GM18907 (cell line): ENCODE results near the gene SPEG.

Source experiments
- ATAC-seq: cut with Tn5 transposase; IDR thresholded peaks from one replicate; pipeline ENCODE4 v1.9.1; 2021; ENCODE audit warnings: mild to moderate bottlenecking, moderate library complexity; ENCODE audit not compliant: unreplicated experiment

Gene SPEG

GRCh38 chr2:219475278-219475677 is 40.6 kb downstream of the SPEG start:
- no peak for ATAC-seq

GRCh38 chr2:219475697-219476651 is 41.3 kb downstream of the SPEG start:
- ATAC-seq, result no peak

DNA sequence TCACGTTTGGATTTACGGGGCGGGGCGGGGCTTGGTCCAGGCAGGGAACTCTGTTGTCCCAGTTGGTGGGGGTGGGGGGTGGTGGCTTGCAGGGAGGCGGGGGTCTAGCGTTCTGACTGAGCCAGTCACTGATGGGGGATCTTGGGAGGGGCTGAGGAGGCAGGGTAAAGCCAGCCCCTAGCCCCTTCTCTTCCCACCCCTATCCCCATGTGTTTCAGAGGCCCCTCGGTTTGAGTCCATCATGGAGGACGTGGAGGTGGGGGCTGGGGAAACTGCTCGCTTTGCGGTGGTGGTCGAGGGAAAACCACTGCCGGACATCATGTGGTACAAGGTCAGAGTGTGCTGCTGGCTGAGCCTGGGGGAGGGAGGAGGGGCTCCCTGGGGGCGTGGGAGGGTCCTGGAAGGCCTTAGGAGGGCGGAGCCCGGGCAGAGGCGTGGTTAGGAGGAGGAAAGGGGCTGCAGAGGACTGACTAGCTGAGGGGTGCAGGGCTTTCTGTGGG is 42.1 kb downstream of the SPEG start:
- no peak for ATAC-seq

DNA sequence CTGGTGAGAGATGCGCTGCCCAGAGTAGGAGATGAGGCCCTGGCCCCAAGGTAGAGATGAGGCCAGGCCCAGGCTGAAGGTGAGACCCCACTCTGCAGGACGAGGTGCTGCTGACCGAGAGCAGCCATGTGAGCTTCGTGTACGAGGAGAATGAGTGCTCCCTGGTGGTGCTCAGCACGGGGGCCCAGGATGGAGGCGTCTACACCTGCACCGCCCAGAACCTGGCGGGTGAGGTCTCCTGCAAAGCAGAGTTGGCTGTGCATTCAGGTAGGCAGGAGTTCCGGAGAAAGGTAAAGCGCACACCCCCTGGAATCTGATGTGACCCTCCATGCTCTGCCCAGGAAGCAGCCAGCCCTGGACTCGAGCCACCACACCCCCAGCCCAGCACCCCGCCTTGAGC is 42.5 kb downstream of the SPEG start:
- no peak for ATAC-seq

- no peak for ATAC-seq
Measured at GRCh38 chr2:219477815-219478214, 43.2 kb downstream of the SPEG start.

DNA sequence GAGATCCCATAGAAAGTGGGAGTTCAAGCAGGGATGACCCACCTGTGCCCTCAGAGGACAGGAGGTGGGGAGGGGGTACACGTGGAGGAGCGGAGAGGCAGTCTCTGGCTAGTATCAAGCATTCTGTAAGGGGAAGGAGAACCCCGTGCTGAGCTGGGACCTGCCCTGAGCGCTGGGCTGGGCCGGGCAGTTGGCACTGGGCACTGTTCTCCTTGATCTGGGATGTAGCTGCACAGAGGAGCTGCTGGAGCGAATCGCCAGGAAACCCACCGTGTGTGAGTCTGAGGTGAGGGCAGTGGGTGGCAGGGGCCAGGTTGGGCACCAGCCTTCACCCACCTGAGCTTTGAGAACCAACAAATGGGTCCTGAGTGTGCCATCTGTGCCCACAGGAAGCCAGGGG is 44.3 kb downstream of the SPEG start:
- no peak for ATAC-seq

DNA sequence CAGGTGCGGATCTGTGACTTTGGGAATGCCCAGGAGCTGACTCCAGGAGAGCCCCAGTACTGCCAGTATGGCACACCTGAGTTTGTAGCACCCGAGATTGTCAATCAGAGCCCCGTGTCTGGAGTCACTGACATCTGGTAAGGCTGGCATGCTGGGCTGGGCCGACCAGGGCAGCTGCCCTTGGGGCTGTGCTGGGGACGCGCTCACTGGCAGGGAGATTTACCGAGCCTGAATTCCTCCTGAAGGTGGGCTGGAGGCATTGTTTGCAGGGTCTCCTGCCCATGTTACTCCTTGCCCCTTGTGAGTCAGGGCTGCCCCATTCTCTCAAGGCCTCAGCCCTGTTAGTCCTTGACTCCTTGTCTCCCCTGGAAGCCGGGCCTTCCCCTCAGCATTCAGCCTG is 45.4 kb downstream of the SPEG start:
- ATAC-seq, result no peak

DNA sequence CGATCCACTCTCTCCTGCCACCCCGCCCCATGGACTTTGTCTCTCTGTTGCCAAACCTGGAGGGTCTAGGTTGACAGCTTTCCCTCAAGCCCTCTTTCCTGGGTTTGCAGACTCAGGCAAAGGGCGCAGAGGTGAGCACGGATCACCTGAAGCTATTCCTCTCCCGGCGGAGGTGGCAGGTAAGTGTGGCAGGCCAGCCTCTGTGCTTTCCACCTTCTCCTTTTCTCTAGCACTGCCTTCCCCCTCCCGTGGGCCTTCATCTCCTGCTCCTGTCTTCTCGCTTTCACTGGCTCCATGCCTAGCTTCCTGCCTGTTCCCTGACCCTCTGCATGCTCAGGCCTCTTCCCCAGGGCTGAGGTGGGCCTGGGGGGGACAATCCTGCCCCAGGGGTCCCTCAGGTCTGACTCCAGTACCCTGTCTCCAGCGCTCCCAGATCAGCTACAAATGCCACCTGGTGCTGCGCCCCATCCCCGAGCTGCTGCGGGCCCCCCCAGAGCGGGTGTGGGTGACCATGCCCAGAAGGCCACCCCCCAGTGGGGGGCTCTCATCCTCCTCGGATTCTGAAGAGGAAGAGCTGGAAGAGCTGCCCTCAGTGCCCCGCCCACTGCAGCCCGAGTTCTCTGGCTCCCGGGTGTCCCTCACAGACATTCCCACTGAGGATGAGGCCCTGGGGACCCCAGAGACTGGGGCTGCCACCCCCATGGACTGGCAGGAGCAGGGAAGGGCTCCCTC is 48.2 kb downstream of the SPEG start:
- ATAC-seq, result no peak

- ATAC-seq, result no peak
Measured at GRCh38 chr2:219483451-219484342, 49.1 kb downstream of the SPEG start.

- ATAC-seq, result no peak
Measured at GRCh38 chr2:219484343-219485200, 49.9 kb downstream of the SPEG start.

DNA sequence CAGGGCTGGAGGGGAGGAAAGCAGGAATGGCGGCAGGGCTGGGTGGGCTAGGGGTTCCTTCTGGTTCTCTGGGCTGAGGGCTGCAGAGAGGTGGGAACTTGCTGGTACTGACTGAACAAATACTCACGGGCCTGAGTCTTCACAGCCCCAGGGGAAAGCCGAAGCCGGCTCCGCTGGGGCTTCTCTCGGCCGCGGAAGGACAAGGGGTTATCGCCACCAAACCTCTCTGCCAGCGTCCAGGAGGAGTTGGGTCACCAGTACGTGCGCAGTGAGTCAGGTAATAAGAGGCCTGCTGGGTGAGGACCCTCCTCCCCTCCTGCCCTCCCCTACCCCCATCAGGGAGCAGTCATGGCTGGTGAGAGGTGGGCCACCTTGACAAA is 50.5 kb downstream of the SPEG start:
- no peak for ATAC-seq

DNA sequence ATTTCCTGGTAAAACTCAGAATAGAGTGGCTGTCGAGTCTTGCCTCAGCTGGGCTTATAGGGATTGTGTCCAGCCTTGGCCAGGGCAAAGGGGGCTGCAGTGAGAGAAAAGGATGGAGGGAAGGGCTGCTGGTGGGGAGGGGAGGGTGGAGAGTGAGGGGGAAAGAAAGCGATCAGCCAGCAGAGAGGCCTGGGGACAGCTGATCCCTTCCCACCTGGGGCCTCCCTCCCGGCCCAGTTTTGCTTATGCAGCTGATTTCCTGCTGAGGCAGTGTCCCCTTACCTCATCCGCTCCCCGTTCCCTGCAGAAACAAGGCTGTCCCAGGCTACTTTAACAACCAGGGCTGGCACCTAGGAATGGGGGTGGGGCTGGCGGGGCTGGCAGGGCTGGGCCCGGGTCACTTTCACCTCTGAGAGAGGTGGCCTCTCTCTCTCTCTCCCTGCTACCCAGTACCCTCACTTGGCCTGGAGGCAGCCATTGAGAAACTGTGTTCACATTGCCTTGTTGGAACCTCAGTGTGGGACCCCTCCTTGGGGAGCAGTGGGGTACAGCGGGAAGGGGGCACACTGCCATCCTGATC is 51.8 kb downstream of the SPEG start:
- no peak for ATAC-seq

DNA sequence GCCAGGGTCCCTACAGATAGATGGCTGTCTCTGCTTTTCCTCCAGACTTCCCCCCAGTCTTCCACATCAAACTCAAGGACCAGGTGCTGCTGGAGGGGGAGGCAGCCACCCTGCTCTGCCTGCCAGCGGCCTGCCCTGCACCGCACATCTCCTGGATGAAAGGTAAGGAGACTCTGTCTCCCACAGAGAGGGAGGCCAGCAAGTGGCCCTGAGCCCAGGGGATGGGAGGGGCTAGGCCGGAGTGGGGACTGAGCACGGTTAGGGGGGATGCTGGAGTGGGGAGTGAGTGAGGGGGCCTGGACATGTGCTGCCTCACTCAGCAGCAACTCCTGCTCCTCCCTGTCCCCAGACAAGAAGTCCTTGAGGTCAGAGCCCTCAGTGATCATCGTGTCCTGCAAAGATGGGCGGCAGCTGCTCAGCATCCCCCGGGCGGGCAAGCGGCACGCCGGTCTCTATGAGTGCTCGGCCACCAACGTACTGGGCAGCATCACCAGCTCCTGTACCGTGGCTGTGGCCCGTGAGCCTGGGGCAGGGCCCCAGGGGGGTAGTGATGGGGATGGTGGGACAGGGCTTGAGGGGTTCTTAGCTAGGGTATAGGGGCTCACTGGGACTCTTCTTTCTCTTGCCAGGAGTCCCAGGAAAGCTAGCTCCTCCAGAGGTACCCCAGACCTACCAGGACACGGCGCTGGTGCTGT is 53.7 kb downstream of the SPEG start:
- no peak for ATAC-seq

DNA sequence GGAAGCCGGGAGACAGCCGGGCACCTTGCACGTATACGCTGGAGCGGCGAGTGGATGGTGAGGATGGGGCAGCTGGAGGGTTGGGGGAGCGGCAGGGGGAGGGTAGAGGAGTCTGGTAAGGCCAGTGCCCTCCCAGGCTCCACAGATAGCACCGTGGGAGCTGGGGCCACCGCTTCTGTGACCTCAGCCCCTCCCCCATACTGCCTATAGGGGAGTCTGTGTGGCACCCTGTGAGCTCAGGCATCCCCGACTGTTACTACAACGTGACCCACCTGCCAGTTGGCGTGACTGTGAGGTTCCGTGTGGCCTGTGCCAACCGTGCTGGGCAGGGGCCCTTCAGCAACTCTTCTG is 54.2 kb downstream of the SPEG start:
- no peak for ATAC-seq

DNA sequence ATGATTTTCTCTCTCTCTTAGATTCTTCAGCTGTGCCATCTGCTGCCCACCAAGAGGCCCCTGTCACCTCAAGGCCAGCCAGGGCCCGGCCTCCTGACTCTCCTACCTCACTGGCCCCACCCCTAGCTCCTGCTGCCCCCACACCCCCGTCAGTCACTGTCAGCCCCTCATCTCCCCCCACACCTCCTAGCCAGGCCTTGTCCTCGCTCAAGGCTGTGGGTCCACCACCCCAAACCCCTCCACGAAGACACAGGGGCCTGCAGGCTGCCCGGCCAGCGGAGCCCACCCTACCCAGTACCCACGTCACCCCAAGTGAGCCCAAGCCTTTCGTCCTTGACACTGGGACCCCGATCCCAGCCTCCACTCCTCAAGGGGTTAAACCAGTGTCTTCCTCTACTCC is 54.7 kb downstream of the SPEG start:
- no peak for ATAC-seq

DNA sequence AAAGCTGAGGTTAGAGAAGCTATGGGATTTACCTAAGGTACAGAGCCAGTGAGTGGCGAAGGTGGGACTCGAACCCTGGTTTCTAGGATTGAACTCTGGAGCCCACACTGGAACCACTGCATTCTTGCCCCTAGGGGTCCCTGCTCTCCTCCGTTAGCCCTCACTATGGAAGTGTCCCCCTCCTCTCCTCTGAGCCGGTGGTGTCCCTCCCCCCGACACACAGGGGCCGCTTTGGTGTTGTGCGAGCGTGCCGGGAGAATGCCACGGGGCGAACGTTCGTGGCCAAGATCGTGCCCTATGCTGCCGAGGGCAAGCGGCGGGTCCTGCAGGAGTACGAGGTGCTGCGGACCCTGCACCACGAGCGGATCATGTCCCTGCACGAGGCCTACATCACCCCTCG is 55.5 kb downstream of the SPEG start:
- no peak for ATAC-seq

DNA sequence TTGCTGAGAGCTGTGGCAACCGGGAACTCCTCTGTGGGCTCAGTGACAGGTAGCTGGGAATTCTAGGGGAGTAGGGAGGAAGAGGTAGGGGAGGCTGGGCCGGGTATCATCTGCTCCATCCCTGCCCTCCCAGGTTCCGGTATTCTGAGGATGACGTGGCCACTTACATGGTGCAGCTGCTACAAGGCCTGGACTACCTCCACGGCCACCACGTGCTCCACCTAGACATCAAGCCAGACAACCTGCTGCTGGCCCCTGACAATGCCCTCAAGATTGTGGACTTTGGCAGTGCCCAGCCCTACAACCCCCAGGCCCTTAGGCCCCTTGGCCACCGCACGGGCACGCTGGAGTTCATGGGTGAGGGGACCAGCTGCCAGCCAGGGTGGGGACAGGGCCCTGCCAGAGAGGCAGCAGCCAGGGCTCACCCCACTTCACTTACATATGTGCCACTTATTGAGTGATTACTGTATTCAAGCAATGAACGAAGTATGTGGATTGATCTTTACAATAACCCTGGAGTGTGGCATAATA is 56.0 kb downstream of the SPEG start:
- ATAC-seq, result no peak

GRCh38 chr2:219491278-219491963 is 56.8 kb downstream of the SPEG start:
- no peak for ATAC-seq
